ENCODE data around the gene FOXJ2. TPM values are rescaled to one million over a fixed set of nuclear protein-coding genes. Genes with fewer than 3 reads are reported as not detected.

The FOXJ2 gene
- total and polyA plus RNA-seq, 2 experiments from 2014 or later: 10.0 to 19.0 TPM

- no peak for TF ChIP-seq EZH2phosphoT487 (IDR thresholded peaks at IDR 0.05; ENCODE audit: low read depth, severe bottlenecking, unreplicated experiment)
- TF ChIP-seq CTCF (IDR thresholded peaks at IDR 0.05; ENCODE audit: poor library complexity): no peak
- H2AFZ ChIP-seq: no peak overlapping the region
- H3K9me3 ChIP-seq (ENCODE audit: low read depth): no peaks in the 10 kb centered on the region
- no peak overlapping the region for H3K4me3 ChIP-seq
- no peaks in the 10 kb centered on the region for H3K9me2 ChIP-seq (replicated peaks; ENCODE audit: insufficient read depth)
- peaks cover 14% of the 10 kb centered on the region for H4K20me1 ChIP-seq (ENCODE audit: insufficient read depth, poor library complexity, severe bottlenecking)
- H3K4me2 ChIP-seq: no peak overlapping the region
- H3K27me3 ChIP-seq: no peaks in the 10 kb centered on the region
- DNase-seq (ENCODE audit: low spot score): no peak
- no peak overlapping the region for H3K27ac ChIP-seq
- 95% methylated on average over 1 of the region's 1 CpG for WGBS (ENCODE audit: low lambda C conversion rate, missing lambda C conversion rate)
- peaks cover 15% of the 10 kb centered on the region for H3K4me1 ChIP-seq (ENCODE audit: insufficient read depth)
- H3K79me2 ChIP-seq: peaks cover 37% of the 10 kb centered on the region
- peaks cover 3% of the 10 kb centered on the region for H3K36me3 ChIP-seq (replicated peaks; ENCODE audit: insufficient read depth, low read depth)
These were observed 8.3 kb downstream of the FOXJ2 start for GRCh38 chr12:8040791-8041190.

GRCh38 chr12:8045952-8046944, 13.7 kb downstream of the FOXJ2 start:
- H4K20me1 ChIP-seq (ENCODE audit: insufficient read depth, poor library complexity, severe bottlenecking): peaks cover 4% of the 10 kb centered on the region
- H3K4me2 ChIP-seq: no peak overlapping the region
- peak; percentile 86 for DNase-seq (ENCODE audit: low spot score)
- H3K27ac ChIP-seq: no peak overlapping the region
- 40% methylated on average over 8 of the region's 8 CpGs for WGBS (ENCODE audit: low lambda C conversion rate, missing lambda C conversion rate)
- H2AFZ ChIP-seq: no peak overlapping the region
- no peaks in the 10 kb centered on the region for H3K9me3 ChIP-seq (ENCODE audit: low read depth)
- no peaks in the 10 kb centered on the region for H3K4me1 ChIP-seq (ENCODE audit: insufficient read depth)
- H3K79me2 ChIP-seq: no peaks in the 10 kb centered on the region
- H3K27me3 ChIP-seq: no peaks in the 10 kb centered on the region
- no peaks in the 10 kb centered on the region for H3K9me2 ChIP-seq (replicated peaks; ENCODE audit: insufficient read depth)
- H3K4me3 ChIP-seq: no peak overlapping the region
- H3K36me3 ChIP-seq (replicated peaks; ENCODE audit: insufficient read depth, low read depth): peaks cover 3% of the 10 kb centered on the region
- TF ChIP-seq CTCF (IDR thresholded peaks at IDR 0.05; ENCODE audit: poor library complexity): peak; percentile 82
- no peak for TF ChIP-seq EZH2phosphoT487 (IDR thresholded peaks at IDR 0.05; ENCODE audit: low read depth, severe bottlenecking, unreplicated experiment)

GRCh38 chr12:8047842-8048241, 15.3 kb downstream of the FOXJ2 start:
- Histone ChIP-seq H3K9me3 (ENCODE audit: low read depth) (no peaks in the 10 kb centered on the region), H3K36me3 (replicated peaks; ENCODE audit: insufficient read depth, low read depth) (no peaks in the 10 kb centered on the region), H2AFZ (no peak overlapping the region), H3K27me3 (no peaks in the 10 kb centered on the region), H4K20me1 (ENCODE audit: insufficient read depth, poor library complexity, severe bottlenecking) (peaks cover 4% of the 10 kb centered on the region), H3K79me2 (no peaks in the 10 kb centered on the region), H3K27ac (no peak overlapping the region), H3K4me3 (no peak overlapping the region), H3K9me2 (replicated peaks; ENCODE audit: insufficient read depth) (no peaks in the 10 kb centered on the region), H3K4me2 (no peak overlapping the region), H3K4me1 (ENCODE audit: insufficient read depth) (no peaks in the 10 kb centered on the region)
- 98% methylated on average over 5 of the region's 5 CpGs for WGBS (ENCODE audit: low lambda C conversion rate, missing lambda C conversion rate)
- DNase-seq (ENCODE audit: low spot score): no peak
- TF ChIP-seq EZH2phosphoT487 (IDR thresholded peaks at IDR 0.05; ENCODE audit: low read depth, severe bottlenecking, unreplicated experiment) (no peak), CTCF (IDR thresholded peaks at IDR 0.05; ENCODE audit: poor library complexity) (no peak), EZH2 (IDR thresholded peaks at IDR 0.05; ENCODE audit: borderline replicate concordance) (no peak)
